GM13977 (cell line): Measurements from ENCODE around the gene KRTAP27-1.

ENCODE experiments used
- DNase-seq: peaks from one replicate; pipeline ENCODE4 v3.0.0; 2012; ENCODE audit warnings: low spot score
- CTCF ChIP-seq: IDR thresholded peaks from 2 replicates; pipeline ENCODE4 v1.5.1; 2012; ENCODE audit warnings: mild to moderate bottlenecking, control low read depth; ENCODE audit not compliant: insufficient read depth; ENCODE audit errors: extremely low read depth, missing control alignments
- in situ Hi-C: fragments of 300-500 bp; cut with MboI; formaldehyde crosslinking; loops from one replicate; pipeline ENCODE4 v1.12.0; 2022; ENCODE audit warnings: low sequenced_read_pairs, low pct_unique_long_range_greater_than_20kb, mixed read lengths, inconsistent platforms; ENCODE audit not compliant: unreplicated experiment

The KRTAP27-1 gene

GRCh38 chr21:30349572-30349971, 12.1 kb upstream of the KRTAP27-1 start:
- DNase-seq, result no peak
- in situ Hi-C loops, result no loop called here
- no peak for TF ChIP-seq CTCF

DNA sequence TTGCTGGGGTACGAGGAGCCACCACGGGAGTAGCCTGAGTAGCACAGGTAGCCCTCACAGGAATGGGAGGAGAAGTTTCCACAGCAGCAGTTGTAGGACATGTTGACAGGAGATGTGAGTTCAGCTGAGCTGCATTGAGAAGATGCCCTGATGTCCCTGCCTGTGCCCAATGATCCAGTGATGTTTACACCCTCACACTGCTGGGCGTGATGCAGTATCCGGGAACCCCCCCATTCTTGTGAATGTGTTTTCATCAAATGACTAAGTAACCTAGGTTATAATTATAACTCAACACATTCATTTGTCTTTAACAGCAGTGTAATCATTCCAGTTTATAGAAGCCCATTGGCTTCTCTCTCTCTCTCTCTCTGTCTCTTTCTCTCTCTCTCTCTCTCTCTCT, 11.0 kb upstream of the KRTAP27-1 start, which contains the start of gene KRTAP23-1:
Gene KRTAP23-1, minus strand, starts transcription at position 101 of the 400 bp plus-strand sequence. Its CDS starts 0 bp downstream, at position 101.
- in situ Hi-C loops, result no loop called here
- no peak for DNase-seq
- no peak for TF ChIP-seq CTCF

- no peak for DNase-seq
- no peak for TF ChIP-seq CTCF
- in situ Hi-C loops, result no loop called here
Measured at GRCh38 chr21:30345014-30345413, 7.5 kb upstream of the KRTAP27-1 start.

DNA sequence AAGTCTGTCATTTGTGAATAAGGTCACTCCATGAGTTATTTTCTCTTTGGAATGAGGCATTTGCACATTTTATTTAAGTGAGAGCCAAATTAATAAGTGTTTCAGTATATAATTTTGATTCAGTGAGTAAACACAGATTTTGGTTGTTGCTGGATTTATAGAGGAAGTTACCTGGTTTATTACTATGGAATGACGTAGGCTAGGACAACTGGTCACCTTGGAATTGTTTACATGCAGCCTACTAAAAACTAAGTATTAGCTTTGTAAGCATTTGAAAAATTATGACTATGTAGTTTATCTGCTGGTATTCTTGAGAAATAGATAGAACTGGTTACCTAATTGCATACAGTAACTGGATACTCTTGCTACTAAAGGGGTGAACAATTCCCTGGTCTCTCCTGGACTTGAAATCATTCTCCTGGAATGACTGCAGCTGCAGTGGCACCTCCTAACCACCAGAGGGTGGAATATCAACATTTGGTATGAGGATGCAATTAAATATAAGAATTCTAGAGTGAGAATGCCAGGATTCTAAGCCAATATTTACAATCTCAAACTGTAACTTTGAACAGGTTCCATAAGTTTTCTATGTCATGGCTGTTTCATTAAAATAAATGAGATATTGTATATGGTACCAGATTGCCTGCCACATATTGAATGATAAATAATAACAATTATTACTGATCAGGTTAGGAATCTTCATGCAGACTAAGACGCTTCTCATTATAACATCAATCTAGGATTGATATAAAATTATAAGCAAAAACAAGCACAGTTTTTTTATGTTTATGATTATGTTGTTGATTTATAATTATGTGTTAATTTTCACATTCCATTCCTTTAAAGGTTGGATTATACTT, 3.5 kb upstream of the KRTAP27-1 start:
- peak; percentile 63 for TF ChIP-seq CTCF
- in situ Hi-C loops, result no loop called here
- peak; percentile 3 for DNase-seq

GRCh38 chr21:30338717-30339116, 1.2 kb upstream of the KRTAP27-1 start:
- in situ Hi-C loops, result no loop called here

DNA sequence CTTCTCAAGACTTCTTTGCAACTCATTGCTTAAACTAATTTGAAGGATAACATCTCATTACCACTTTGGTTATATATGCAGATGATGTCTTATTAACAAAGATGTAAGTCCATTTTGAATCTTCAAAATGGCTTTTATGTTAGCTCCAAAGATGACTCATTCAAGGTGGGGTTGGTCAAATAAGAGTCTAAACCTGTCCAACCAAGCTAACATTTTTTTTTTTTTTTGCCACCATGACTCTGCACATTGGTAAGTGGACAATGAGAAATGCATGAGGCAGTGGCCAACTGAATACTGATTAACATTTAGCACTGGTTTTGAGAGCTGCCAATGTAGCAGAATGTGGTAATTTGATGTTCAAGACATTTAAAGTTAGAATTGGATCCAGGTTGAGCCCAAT, 278 bp upstream of the KRTAP27-1 start:
- no peak for DNase-seq
- in situ Hi-C loops, result no loop called here
- TF ChIP-seq CTCF, result no peak

More at GRCh38 chr21:30338717-30339116, 1.2 kb upstream of the KRTAP27-1 start:
- no peak for TF ChIP-seq CTCF
- DNase-seq, result no peak
